Measurements from ENCODE around the gene CFAP97D2.

The CFAP97D2 gene

DNA sequence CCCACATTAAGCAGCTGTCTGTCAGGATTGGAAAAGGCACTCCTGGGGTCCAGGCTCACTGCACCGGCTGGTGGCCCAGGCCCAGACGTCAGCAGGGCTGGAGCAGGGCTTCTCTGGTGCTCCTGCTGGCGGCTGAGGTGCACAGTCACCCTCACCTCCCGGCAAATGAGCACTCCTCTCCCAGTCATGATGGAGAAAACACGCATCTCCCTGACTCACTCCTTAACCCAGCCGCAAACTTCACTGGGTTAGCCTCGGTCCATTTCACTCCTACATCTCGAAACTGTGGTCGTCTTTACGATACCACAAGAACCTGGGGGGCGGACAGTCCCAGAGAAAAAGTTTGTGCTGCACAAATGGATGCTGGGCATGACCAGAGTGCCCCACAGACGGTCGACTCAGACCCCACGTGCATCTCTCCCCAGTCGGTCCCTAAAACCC is 43.3 kb upstream of the CFAP97D2 start:
- WGBS = 86% methylated on average over 15 of the region's 15 CpGs

DNA sequence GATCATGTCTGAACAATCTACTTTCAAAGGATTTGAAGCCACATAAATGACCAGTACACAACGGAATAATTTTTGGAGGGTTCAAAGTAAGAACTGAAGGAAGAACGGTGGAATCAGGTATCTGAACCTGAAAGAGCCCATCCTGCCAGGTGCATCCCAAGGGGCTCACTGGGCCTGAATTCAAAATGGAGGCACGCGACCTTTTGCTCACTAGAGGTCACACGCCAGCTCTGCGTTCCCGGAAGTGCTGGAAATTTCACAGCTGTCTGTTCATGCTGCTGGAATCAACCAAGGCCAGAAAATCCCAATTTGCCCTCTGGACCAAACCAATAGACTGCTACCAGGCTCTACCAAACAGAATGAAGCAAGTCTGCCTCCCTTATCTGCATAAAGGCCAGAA is 42.5 kb upstream of the CFAP97D2 start:
- H3K9ac ChIP-seq (ENCODE audit: low read length) = no peak overlapping the region
- H3K27ac ChIP-seq (ENCODE audit: low read length, poor library complexity, severe bottlenecking) = no peak overlapping the region
- H3K79me1 ChIP-seq (replicated peaks; ENCODE audit: low read length, poor library complexity, severe bottlenecking) = no peaks in the 10 kb centered on the region
- no peak overlapping the region for H4K8ac ChIP-seq (ENCODE audit: low read length)
- no peak overlapping the region for H3K4me3 ChIP-seq (ENCODE audit: insufficient read depth in 1 of 2, low read depth in 1 of 2, low read length in 2 of 2)
- no peaks in the 10 kb centered on the region for H3K9me3 ChIP-seq (ENCODE audit: control insufficient read depth, low read length)
- no peak overlapping the region for H2BK15ac ChIP-seq (ENCODE audit: low read depth, poor library complexity, severe bottlenecking)
- no peak overlapping the region for H4K91ac ChIP-seq (ENCODE audit: low read length)
- no peak overlapping the region for H2BK120ac ChIP-seq (ENCODE audit: low read depth, low read length)
- peaks cover 27% of the 10 kb centered on the region for H3K4me1 ChIP-seq (ENCODE audit: control insufficient read depth, insufficient read depth, low read depth, low read length)
- no peak overlapping the region for H3K4ac ChIP-seq (ENCODE audit: low read depth in 1 of 2, low read length in 2 of 2)
- H3K18ac ChIP-seq (ENCODE audit: low read depth in 1 of 2, low read length in 2 of 2) = no peak overlapping the region
- no peaks in the 10 kb centered on the region for H3K36me3 ChIP-seq (ENCODE audit: control insufficient read depth in 1 of 2, insufficient read depth in 2 of 2, low read depth in 1 of 2, low read length in 2 of 2)
- no peak overlapping the region for H2AFZ ChIP-seq (ENCODE audit: low read depth, low read length)
- H3K27me3 ChIP-seq (ENCODE audit: control insufficient read depth in 1 of 2, insufficient read depth in 1 of 2, low read length in 2 of 2) = peaks cover 0 to 9% of the 10 kb centered on the region in 2 experiments
- no peak overlapping the region for H2BK5ac ChIP-seq (ENCODE audit: low read depth, low read length, poor library complexity, severe bottlenecking)
- H3K4me2 ChIP-seq (ENCODE audit: low read length, poor library complexity, severe bottlenecking) = no peak overlapping the region
- no peak overlapping the region for H3K14ac ChIP-seq (ENCODE audit: low read length in 2 of 2)
- WGBS = 91% methylated on average over 7 of the region's 7 CpGs
- no peak overlapping the region for H3K23ac ChIP-seq (ENCODE audit: low read length in 2 of 2)
- no peak overlapping the region for H2BK12ac ChIP-seq (ENCODE audit: low read length in 2 of 2)
- H2AK5ac ChIP-seq (ENCODE audit: low read length, severe bottlenecking) = no peak overlapping the region
- no peak for DNase-seq

More for the DNA sequence above, 43.3 kb upstream of the CFAP97D2 start:
- Histone ChIP-seq H2AFZ (ENCODE audit: low read depth, low read length) (no peak overlapping the region), H3K4me1 (ENCODE audit: control insufficient read depth, insufficient read depth, low read depth, low read length) (peaks cover 19% of the 10 kb centered on the region), H3K27me3 (ENCODE audit: control insufficient read depth in 1 of 2, insufficient read depth in 1 of 2, low read length in 2 of 2) (peaks cover 0 to under 1% of the 10 kb centered on the region in 2 experiments), H3K18ac (ENCODE audit: low read depth in 1 of 2, low read length in 2 of 2) (no peak overlapping the region), H3K9me3 (ENCODE audit: control insufficient read depth, low read length) (no peaks in the 10 kb centered on the region), H3K36me3 (ENCODE audit: control insufficient read depth in 1 of 2, insufficient read depth in 2 of 2, low read depth in 1 of 2, low read length in 2 of 2) (no peaks in the 10 kb centered on the region), H3K4me2 (ENCODE audit: low read length, poor library complexity, severe bottlenecking) (no peak overlapping the region), H2BK120ac (ENCODE audit: low read depth, low read length) (no peak overlapping the region), H3K4ac (ENCODE audit: low read depth in 1 of 2, low read length in 2 of 2) (no peak overlapping the region), H2BK12ac (ENCODE audit: low read length in 2 of 2) (no peak overlapping the region), H4K8ac (ENCODE audit: low read length) (no peak overlapping the region), H2AK5ac (ENCODE audit: low read length, severe bottlenecking) (no peak overlapping the region), H3K27ac (ENCODE audit: low read length, poor library complexity, severe bottlenecking) (no peak overlapping the region), H3K14ac (ENCODE audit: low read length in 2 of 2) (no peak overlapping the region), H3K23ac (ENCODE audit: low read length in 2 of 2) (no peak overlapping the region), H3K9ac (ENCODE audit: low read length) (no peak overlapping the region), H3K79me1 (replicated peaks; ENCODE audit: low read length, poor library complexity, severe bottlenecking) (no peaks in the 10 kb centered on the region), H2BK15ac (ENCODE audit: low read depth, poor library complexity, severe bottlenecking) (no peak overlapping the region), H4K91ac (ENCODE audit: low read length) (no peak overlapping the region), H3K4me3 (ENCODE audit: insufficient read depth in 1 of 2, low read depth in 1 of 2, low read length in 2 of 2) (no peak overlapping the region), H2BK5ac (ENCODE audit: low read depth, low read length, poor library complexity, severe bottlenecking) (no peak overlapping the region)
- no peak for DNase-seq

DNA sequence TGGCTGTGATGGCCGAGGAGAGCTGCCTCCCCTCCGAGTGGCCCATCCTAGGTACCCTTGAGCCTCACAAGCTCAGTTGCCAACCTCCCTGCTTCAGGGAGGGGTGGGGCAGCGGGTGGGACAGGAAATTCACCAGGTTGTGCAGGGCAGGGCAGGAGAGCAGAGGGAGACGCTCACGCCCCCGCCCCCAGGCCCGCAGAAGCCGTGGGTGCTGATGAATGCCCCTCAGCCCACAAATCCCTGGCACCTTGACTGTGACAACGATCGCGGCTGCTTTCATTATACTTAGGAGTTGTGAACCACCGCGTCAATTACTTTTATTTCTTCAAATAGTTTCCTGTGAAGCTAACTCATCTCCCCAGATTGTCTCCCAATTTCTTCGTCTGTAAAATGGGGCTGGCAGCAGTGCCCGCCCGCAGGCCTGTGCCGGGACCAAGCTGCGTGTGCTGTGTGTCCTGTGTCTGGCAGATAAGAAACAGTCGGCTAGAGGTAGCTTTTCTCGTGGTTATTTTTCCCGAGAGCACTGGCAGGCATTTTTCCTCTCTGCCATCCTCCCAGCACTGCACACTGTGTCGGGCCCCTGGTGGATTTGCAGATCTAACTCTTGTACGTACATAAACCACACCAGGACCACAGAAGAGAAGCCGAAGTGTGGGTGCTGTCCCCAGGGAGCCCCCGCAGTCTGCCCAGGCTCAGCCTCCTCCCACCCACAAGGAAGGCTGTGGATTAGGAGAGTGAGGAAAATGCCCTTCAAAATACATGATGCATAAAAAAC is 38.7 kb upstream of the CFAP97D2 start:
- Histone ChIP-seq H3K9ac (ENCODE audit: low read length) (no peak overlapping the region), H3K4me1 (ENCODE audit: control insufficient read depth, insufficient read depth, low read depth, low read length) (peaks cover 26% of the 10 kb centered on the region), H2AFZ (ENCODE audit: low read depth, low read length) (no peak overlapping the region), H4K91ac (ENCODE audit: low read length) (no peak overlapping the region), H2BK5ac (ENCODE audit: low read depth, low read length, poor library complexity, severe bottlenecking) (no peak overlapping the region), H3K23ac (ENCODE audit: low read length in 2 of 2) (no peak overlapping the region), H2BK15ac (ENCODE audit: low read depth, poor library complexity, severe bottlenecking) (no peak overlapping the region), H3K79me1 (replicated peaks; ENCODE audit: low read length, poor library complexity, severe bottlenecking) (no peaks in the 10 kb centered on the region), H3K4me3 (ENCODE audit: insufficient read depth in 1 of 2, low read depth in 1 of 2, low read length in 2 of 2) (no peak overlapping the region), H4K8ac (ENCODE audit: low read length) (no peak overlapping the region), H3K4me2 (ENCODE audit: low read length, poor library complexity, severe bottlenecking) (no peak overlapping the region), H3K14ac (ENCODE audit: low read length in 2 of 2) (no peak overlapping the region), H2AK5ac (ENCODE audit: low read length, severe bottlenecking) (no peak overlapping the region), H3K27ac (ENCODE audit: low read length, poor library complexity, severe bottlenecking) (no peak overlapping the region), H3K4ac (ENCODE audit: low read depth in 1 of 2, low read length in 2 of 2) (no peak overlapping the region), H3K36me3 (ENCODE audit: control insufficient read depth in 1 of 2, insufficient read depth in 2 of 2, low read depth in 1 of 2, low read length in 2 of 2) (no peaks in the 10 kb centered on the region), H3K27me3 (ENCODE audit: control insufficient read depth in 1 of 2, insufficient read depth in 1 of 2, low read length in 2 of 2) (peaks cover 0 to 31% of the 10 kb centered on the region in 2 experiments), H3K18ac (ENCODE audit: low read depth in 1 of 2, low read length in 2 of 2) (no peak overlapping the region), H2BK12ac (ENCODE audit: low read length in 2 of 2) (no peak overlapping the region), H2BK120ac (ENCODE audit: low read depth, low read length) (no peak overlapping the region), H3K9me3 (ENCODE audit: control insufficient read depth, low read length) (no peaks in the 10 kb centered on the region)
- WGBS = 88% methylated on average over 25 of the region's 25 CpGs
- DNase-seq = no peak

DNA sequence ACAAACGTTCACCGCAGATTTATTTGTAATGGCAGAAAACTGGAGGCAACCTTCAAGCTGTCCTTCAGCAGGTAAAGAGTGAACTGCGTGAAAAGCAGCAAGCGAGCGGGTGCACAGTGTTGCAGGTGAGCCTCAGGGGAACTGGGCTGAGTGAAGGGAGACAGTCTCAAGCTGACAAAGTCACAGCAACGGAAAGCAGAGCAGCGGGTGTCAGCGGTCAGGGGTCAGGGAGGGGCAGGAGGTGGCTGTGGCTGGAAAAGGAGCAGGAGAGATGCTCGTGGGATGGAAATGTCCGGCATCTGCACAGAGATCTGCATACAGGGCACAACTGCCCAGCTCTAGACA is 38.2 kb upstream of the CFAP97D2 start:
- H3K14ac ChIP-seq (ENCODE audit: low read length in 2 of 2) = peak overlapping the region in 1 of 2 experiments; percentile 13
- no peak overlapping the region for H3K9ac ChIP-seq (ENCODE audit: low read length)
- 90% methylated on average over 5 of the region's 10 CpGs for WGBS
- no peak overlapping the region for H3K27ac ChIP-seq (ENCODE audit: low read length, poor library complexity, severe bottlenecking)
- no peak for DNase-seq
- no peak overlapping the region for H2BK12ac ChIP-seq (ENCODE audit: low read length in 2 of 2)
- no peak overlapping the region for H2BK15ac ChIP-seq (ENCODE audit: low read depth, poor library complexity, severe bottlenecking)
- H2BK120ac ChIP-seq (ENCODE audit: low read depth, low read length) = no peak overlapping the region
- no peaks in the 10 kb centered on the region for H3K36me3 ChIP-seq (ENCODE audit: control insufficient read depth in 1 of 2, insufficient read depth in 2 of 2, low read depth in 1 of 2, low read length in 2 of 2)
- H2BK5ac ChIP-seq (ENCODE audit: low read depth, low read length, poor library complexity, severe bottlenecking) = no peak overlapping the region
- H2AK5ac ChIP-seq (ENCODE audit: low read length, severe bottlenecking) = no peak overlapping the region
- H3K18ac ChIP-seq (ENCODE audit: low read depth in 1 of 2, low read length in 2 of 2) = no peak overlapping the region
- no peak overlapping the region for H3K4ac ChIP-seq (ENCODE audit: low read depth in 1 of 2, low read length in 2 of 2)
- H4K8ac ChIP-seq (ENCODE audit: low read length) = no peak overlapping the region
- no peak overlapping the region for H2AFZ ChIP-seq (ENCODE audit: low read depth, low read length)
- H4K91ac ChIP-seq (ENCODE audit: low read length) = no peak overlapping the region
- H3K27me3 ChIP-seq (ENCODE audit: control insufficient read depth in 1 of 2, insufficient read depth in 1 of 2, low read length in 2 of 2) = peaks cover 0 to 36% of the 10 kb centered on the region in 2 experiments
- no peaks in the 10 kb centered on the region for H3K9me3 ChIP-seq (ENCODE audit: control insufficient read depth, low read length)
- H3K4me3 ChIP-seq (ENCODE audit: insufficient read depth in 1 of 2, low read depth in 1 of 2, low read length in 2 of 2) = no peak overlapping the region
- H3K23ac ChIP-seq (ENCODE audit: low read length in 2 of 2) = no peak overlapping the region
- H3K4me1 ChIP-seq (ENCODE audit: control insufficient read depth, insufficient read depth, low read depth, low read length) = peaks cover 24% of the 10 kb centered on the region
- no peaks in the 10 kb centered on the region for H3K79me1 ChIP-seq (replicated peaks; ENCODE audit: low read length, poor library complexity, severe bottlenecking)
- no peak overlapping the region for H3K4me2 ChIP-seq (ENCODE audit: low read length, poor library complexity, severe bottlenecking)
